Stimulated activated CD4-positive, alpha-beta T cell treated with anti-CD3 and anti-CD28 coated beads, Interleukin-1b, Interleukin-23, amount 100 ng/mL, for 4 hours (primary cell): ENCODE results near the gene HOXC9.

Experiments
- DNase-seq, 2 donors: peaks; one replicate each; pipeline ENCODE4 v3.0.0-alpha.2; 2020; ENCODE audit warnings: low read depth in 2 of 2

HOXC9 gene

GRCh38 chr12:53963434-53964314 is 36.3 kb upstream of the HOXC9 start:
- no peak for DNase-seq

GRCh38 chr12:53964315-53964713 is 35.6 kb upstream of the HOXC9 start:
- no peak for DNase-seq

DNA sequence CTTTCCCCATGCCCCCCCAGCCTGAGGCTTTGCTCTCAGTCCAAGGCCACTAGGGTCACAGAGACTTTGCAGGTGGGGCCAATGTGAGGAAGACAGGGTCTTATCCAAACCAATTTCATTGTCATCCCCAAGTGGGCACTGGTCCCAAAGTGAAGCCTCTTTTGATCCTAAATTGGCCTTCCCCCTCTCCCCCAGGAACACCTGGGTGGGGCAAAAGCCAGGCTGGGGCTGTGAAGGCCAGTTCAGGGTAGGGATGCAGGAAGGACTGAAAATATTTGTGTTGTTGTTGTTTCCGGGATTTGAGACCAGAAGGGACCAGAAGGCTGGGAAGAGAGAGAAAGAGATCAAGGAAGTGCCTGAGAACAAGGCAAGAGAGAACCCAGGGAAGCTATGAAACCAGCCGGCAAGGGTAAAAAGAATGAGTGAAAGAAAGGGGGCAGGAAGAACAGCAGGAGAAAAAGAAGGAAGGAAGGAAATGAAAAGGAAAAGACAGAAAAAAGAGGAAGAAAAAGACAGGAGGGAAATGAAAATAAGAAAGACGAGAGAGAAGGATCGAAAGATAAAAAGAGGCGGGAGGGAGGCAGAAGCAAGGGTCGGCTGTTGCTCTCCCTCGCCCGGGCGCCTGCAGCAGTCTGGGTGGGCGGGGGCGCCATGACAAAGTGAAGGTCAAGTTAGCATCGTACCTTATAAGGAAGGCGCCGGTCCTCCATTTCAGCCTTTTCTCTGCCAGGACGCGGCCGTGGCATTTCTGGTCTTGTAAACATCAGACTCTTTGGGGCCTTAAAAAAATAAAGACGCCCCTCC is 34.5 kb upstream of the HOXC9 start:
- no peak for DNase-seq

DNA sequence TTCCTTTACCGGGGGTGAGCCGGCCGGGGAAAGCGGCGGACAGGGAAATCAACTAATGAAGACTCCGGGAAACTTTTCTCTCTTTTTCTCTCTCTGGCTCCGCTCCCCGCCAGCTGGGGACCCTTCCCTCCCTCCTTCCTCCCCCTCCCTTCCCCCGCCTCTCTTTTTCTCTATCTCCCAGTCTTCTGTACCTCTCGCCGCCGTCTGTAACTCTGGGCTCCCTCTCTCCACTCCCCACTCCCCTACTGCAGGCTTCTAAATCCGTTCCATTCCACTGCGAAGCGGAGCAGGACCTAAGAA is 33.9 kb upstream of the HOXC9 start:
- DNase-seq: no peak

GRCh38 chr12:53966385-53967133 is 33.4 kb upstream of the HOXC9 start:
- no peak for DNase-seq

- no peak for DNase-seq
These were observed 32.5 kb upstream of the HOXC9 start for GRCh38 chr12:53967421-53967925.

GRCh38 chr12:53968214-53969127 is 31.5 kb upstream of the HOXC9 start:
- no peak for DNase-seq

DNA sequence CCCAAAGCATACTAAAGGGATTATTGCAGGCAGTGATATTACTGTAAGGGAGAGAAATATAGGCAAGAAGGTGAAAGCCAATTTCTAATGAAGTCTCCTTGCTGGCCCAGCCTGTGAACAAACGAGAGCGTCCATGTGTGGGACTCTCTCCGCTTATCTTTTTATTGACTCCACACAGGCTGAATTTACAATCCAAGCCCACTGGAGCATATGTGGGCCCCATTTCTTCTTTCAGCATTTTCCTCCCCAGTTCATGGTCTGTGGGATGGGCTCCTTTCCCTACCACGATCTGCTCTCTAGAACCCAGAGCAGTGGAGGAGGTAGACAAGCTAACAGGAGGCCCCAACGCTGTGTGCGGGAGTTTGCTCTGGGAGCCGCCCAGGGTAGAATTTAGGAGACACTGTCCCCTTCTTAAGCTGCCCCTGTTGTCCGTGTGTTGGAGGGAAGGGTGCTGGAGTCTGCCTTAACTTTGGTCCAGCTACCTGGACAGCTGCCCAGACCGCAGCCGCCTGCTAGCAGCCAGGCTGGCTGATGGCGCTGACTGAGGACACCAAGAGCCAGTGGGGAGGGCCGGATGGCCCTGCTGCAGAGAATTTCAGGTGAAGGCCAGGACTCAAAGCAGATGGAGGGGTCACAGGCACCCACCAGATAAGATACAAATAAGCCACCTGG is 30.2 kb upstream of the HOXC9 start:
- DNase-seq: no peak

DNA sequence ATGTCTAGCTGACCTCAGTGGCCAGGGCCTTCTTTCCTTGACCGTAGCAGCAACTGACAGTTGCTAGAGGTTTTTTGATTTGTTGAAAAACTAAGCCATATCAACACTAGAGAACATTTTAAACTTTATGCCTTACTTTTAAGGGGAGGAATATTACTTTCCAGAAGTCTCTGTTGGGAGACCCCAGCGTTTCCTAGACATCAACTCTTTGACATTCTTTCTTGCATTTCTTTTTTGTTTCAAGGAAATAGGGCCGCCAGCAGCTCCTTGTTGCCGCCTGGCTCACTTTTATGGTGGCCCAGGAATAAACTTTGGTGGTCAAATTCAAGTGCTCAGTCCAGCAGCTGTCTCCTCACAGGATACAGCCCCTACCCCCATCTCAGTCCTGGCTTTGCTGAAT is 29.5 kb upstream of the HOXC9 start:
- DNase-seq: no peak

GRCh38 chr12:53971129-53971528 is 28.8 kb upstream of the HOXC9 start:
- no peak for DNase-seq

DNA sequence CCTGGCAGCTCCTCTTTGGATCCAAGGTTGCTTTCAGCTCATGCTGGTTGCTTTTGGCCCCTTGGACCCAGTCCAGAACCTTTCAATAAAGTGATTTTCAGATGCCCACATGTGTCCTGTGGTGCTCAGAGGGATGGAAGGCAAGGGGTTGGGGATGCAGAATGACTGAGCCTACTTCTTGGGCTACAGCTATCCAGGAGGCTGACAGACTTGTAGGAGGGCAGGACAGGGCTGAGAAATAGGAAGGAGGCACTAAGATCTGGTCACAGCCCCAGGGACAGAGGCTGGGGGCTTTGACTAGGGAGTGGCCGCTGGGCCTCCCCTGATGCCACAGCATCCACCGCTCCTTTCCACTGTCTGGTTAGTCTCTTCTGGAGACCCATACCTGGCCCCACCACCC is 28.3 kb upstream of the HOXC9 start:
- no peak for DNase-seq

- no peak for DNase-seq
These were observed 27.7 kb upstream of the HOXC9 start for GRCh38 chr12:53972152-53972702.

GRCh38 chr12:53972722-53973235 is 27.2 kb upstream of the HOXC9 start, which contains the start of gene HOXC11:
Gene HOXC11, plus strand, starts transcription at chr12:53973126. Its CDS starts 116 bp downstream, at chr12:53973242.
- no peak for DNase-seq

DNA sequence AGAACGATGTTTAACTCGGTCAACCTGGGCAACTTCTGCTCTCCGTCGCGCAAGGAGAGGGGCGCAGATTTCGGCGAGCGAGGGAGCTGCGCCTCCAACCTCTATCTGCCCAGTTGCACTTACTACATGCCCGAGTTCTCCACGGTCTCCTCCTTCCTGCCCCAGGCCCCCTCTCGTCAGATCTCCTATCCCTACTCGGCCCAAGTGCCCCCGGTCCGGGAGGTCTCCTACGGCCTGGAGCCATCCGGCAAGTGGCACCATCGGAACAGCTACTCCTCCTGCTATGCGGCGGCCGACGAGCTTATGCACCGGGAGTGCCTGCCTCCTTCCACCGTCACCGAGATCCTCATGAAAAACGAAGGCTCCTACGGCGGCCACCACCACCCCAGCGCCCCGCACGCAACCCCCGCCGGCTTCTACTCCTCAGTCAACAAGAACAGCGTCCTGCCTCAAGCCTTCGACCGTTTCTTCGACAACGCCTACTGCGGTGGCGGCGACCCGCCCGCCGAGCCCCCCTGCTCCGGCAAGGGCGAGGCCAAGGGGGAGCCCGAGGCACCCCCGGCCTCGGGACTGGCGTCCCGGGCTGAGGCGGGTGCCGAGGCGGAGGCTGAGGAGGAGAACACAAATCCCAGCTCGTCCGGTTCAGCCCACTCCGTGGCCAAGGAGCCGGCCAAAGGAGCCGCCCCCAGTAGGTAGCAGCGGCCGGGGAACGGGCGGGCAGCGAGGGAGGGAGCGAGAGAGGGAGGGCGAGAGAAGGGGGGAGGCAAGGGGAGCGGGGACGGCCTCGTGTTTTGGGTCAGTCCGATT is 26.5 kb upstream of the HOXC9 start:
- no peak for DNase-seq

DNA sequence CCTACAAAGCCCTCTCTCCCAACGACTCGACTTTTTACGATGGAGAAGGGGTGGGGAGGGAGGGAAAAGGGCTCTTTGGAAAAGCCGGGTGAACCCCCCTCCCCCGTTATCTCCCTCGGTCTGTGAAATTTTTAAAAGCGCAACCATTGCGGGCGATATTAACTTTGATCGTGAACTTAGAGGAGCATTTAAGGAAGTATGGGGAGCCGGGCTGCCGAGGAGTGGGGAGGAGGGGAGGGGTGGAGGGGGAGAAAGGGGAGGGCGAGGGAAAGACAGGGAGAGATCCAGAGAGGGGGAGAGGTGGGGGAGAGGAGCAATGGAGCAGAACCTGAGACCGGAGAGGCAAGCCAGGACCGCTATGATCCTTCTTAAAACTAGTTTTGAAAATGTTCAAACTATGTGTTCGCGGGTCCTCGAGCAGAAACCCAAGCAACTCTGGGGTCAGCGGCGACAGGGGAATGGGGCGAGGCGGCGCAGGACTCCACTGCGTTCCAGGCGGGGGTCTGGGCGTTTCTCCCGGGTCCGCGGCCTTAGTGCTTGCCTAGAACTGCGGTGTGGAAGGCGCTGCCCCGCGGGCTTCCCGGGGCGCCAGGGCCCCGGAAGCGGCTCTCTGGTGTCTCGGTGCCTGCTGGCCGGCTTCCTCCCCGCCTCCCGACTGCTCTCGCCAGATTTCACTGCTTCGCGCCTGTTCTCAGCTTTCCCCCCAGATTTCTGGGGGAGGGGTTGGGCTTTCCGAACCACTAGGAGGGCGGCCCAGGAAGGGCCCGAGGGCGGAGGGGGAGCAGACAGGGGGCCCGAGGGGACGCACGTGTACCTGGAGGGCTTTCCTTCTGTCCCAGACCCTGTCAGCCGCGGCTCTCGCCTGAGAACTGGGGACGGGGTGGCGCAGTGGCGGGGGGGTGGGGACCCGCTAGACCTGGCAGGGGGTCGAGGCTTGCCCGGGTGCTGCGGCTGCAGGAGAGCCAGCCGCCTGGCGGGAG is 25.6 kb upstream of the HOXC9 start, which contains the start of gene HOTAIR:
TSS of gene HOTAIR (minus strand) at position 871 of the 980 bp plus-strand sequence.
- DNase-seq: no peak

DNA sequence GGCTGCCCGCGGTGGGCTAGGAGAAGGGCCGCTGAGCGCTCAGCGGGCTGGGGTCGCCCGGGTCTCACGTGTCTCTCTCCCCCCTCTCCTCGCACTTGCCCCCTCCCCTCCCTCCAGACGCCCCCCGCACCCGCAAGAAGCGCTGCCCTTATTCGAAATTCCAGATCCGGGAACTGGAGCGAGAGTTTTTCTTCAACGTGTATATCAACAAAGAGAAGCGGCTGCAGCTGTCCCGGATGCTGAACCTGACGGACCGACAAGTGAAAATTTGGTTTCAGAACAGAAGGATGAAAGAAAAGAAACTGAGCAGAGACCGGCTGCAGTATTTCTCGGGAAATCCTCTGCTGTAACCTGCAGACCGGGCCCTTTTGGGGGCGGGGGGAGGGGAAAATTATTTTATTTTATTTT is 24.9 kb upstream of the HOXC9 start:
- DNase-seq: no peak

DNA sequence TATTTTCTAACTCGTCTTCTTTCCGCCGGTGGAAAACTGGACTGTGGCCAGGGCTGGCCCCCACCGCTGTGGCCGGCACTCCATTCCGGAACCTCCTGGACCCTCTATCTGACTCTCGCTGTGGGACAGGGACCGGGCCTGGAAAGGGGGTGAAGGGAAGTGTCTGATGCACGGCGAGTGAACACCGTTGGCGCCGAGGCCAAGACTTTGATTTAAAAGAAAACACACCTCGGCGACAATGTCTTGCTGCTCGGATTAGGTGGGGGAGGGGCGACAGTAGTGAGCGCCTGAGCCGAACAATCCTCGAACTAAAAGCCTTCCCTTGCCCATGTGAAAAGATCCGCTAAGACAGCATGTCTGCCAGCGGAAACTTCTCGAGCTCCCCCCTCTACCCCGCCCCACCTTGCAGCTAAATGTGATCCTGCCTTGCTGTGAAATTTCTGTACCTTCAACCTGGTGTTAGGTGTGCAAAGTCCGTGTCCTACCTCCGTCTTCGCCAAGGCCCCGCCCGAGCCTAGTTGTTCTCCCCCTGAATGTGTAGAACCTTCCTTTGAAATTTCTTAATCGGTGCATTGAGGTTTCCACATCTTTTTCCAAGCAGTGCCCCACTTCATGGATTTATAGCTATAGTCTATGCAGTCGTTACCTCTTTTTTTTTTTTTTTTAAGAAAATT is 24.3 kb upstream of the HOXC9 start:
- no peak for DNase-seq
